ENCODE results near the gene CDK17.
"Not testable (repeated sequence)": the region's sequence is repeated elsewhere in the genome, so short reads cannot be mapped to it uniquely, and the experiment has no call there.

CDK17 gene

DNA sequence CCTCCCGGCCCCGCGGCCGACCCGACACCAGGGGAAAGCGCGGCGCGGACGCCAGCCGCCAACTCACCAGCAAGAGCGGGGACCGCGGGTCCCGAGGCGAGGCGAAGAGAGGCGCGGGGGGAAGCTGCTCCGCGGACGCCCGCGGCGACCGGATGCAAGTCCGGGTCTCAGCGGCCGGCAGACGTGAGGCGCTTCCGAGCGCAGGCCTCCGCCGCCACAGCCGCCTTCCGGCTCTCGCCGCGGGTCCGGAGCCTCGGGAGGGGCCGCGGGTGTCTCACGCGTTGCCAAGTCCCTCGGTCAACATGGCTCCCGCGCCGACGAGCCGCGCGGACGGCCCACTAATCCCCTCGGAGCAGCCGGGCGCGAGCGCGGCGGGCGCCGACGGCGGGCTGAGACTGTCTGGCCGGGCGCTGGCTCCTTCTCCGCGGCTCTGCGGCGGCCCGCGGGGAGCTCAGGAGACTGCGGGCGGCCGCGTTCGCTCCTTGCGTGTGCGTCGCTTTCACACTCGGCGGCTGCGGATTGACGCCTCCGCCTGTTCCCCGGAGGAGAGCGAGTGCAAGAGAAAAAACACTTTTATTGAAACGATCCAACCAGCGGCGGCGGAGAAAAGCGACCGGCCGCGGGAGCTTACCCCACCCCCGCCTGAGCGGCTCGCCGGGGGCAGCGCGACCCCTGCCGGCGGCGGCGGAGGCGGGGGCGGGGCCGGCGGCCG is at the start of gene CDK17:
CDK17 (minus strand) TSS at position 521 of the 712 bp plus-strand sequence. CDS start 65,603 bp downstream, outside the sequence.
- DNase-seq = peak; percentile 88
- in situ Hi-C loops (cut with MboI; ENCODE audit: low pct_unique_long_range_greater_than_20kb, low sequenced_read_pairs) = loop anchor here (25.0 kb wide), 1 partner anchor 338 kb away; no protein-coding TSS in a partner anchor

GRCh38 chr12:96448300-96448699 is 48.1 kb upstream of the CDK17 start:
- in situ Hi-C loops (cut with MboI; ENCODE audit: low pct_unique_long_range_greater_than_20kb, low sequenced_read_pairs) = no loop called here
- no peak for DNase-seq

DNA sequence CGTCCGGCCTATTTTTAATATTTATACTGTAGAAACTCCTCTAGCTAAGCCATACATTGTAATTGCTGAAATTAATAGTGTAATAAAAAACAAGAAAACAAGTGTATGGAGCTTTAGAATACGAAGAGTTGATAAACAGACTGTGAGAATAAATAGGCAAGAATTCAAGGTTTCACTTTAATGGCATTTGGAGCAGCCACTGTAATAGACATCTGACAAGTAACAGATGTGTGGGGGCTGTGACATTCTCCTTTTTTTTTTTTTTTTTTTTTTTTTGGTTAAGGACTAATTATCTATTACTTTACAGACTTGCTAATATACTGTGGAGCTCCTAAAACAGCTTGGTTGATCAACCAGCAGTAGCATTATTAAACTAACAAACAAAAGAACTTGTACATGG is 47.0 kb upstream of the CDK17 start:
- in situ Hi-C loops (cut with MboI; ENCODE audit: low pct_unique_long_range_greater_than_20kb, low sequenced_read_pairs) = no loop called here
- no peak for DNase-seq

DNA sequence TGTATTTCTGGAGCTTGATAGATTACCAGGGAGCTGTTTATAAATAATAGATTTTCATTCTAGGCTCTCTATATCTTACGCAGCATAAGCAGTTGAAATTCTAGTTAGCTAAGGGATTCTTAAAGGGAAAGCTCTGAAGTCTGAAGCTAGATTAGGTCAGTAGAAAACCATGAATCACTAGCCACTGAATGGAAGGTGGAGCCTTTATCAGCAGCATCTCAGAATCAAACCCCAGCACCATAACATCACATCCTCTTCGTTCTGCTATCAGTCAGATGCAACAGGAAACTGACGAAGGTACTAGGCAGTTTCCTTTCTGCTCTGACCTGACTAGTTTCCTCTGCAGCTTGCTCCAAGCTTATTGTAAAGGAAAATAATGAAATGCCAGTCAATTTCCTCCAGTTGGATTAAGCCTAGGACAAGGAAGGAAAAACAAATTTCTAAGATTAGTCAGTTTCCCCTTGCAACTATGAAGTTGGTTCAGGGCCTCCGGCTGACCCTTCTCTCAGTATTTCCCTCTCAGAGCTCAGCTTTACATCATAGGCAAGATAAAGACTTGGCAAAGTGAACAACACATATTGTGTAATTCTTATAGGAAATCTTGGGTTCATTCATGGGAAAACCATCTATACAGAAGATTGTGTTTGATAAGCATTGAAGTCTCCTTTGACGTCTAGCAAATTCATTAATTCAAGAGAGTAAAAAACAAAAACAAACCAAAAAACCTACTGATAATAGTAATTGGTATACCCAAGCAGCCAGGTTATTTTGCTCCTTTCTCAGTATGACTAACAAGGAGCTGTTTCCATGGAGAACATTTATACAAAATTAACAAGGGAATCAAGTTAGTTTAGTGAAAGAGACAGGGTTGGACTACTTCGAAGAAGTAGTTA is 45.7 kb upstream of the CDK17 start:
- peak; percentile 79 for DNase-seq
- in situ Hi-C loops (cut with MboI; ENCODE audit: low pct_unique_long_range_greater_than_20kb, low sequenced_read_pairs) = no loop called here

GRCh38 chr12:96444399-96444798 is 44.2 kb upstream of the CDK17 start:
- in situ Hi-C loops (cut with MboI; ENCODE audit: low pct_unique_long_range_greater_than_20kb, low sequenced_read_pairs) = no loop called here
- DNase-seq = no peak

- DNase-seq = no peak
- in situ Hi-C loops (cut with MboI; ENCODE audit: low pct_unique_long_range_greater_than_20kb, low sequenced_read_pairs) = no loop called here
Observed at GRCh38 chr12:96442906-96443305, 42.7 kb upstream of the CDK17 start.

DNA sequence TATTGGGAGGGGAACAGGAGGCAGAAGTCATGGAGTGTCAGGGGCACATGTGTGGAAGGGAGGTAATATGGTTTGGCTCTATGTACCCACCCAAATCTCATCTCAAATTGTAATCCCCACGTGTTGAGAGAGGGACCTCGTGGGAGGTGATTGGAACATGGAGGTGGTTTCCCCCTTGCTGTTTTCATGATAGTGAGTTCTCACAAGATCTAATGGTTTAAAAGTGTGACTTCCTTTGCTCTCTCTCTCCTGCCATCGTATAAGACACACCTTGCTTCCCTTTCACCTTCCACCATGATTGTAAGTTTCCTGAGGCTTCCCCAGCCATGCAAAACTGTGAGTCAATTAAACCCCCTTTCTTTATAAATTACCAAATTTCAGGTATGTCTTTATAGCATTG is 41.6 kb upstream of the CDK17 start:
- no peak for DNase-seq
- in situ Hi-C loops (cut with MboI; ENCODE audit: low pct_unique_long_range_greater_than_20kb, low sequenced_read_pairs) = no loop called here

- no peak for DNase-seq
Observed at GRCh38 chr12:96438330-96438729, 38.1 kb upstream of the CDK17 start.

GRCh38 chr12:96437171-96437445 is 36.9 kb upstream of the CDK17 start:
- in situ Hi-C loops (cut with MboI; ENCODE audit: low pct_unique_long_range_greater_than_20kb, low sequenced_read_pairs) = no loop called here
- no peak for DNase-seq

More at GRCh38 chr12:96438330-96438729, 38.1 kb upstream of the CDK17 start:
- in situ Hi-C loops (cut with MboI; ENCODE audit: low pct_unique_long_range_greater_than_20kb, low sequenced_read_pairs) = no loop called here

- DNase-seq = no peak
- in situ Hi-C loops (cut with MboI; ENCODE audit: low pct_unique_long_range_greater_than_20kb, low sequenced_read_pairs) = no loop called here
Observed at GRCh38 chr12:96436366-96437170, 36.3 kb upstream of the CDK17 start.

DNA sequence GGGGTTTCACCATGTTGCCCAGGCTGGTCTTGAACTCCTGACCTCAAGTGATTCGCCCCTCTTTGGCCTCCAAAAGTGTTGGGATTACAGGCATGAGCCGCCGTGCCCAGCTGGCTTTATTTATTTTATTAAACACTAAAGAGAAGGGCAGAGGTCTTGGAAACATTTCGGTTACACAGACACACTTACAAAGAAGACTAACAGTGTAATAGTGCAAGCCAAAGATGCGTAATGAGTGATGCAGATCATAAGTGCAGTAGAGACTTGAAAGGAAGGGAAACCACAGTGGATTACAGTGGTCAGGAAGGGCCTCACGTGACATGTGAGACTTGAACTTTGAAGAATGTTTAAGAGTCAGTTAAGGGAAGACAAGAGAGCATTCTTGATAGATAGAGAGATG is 33.9 kb upstream of the CDK17 start:
- peak; percentile 59 for DNase-seq
- in situ Hi-C loops (cut with MboI; ENCODE audit: low pct_unique_long_range_greater_than_20kb, low sequenced_read_pairs) = no loop called here

GRCh38 chr12:96432496-96433321 is 32.5 kb upstream of the CDK17 start:
- in situ Hi-C loops (cut with MboI; ENCODE audit: low pct_unique_long_range_greater_than_20kb, low sequenced_read_pairs); DNase-seq: not testable (repeated sequence)

DNA sequence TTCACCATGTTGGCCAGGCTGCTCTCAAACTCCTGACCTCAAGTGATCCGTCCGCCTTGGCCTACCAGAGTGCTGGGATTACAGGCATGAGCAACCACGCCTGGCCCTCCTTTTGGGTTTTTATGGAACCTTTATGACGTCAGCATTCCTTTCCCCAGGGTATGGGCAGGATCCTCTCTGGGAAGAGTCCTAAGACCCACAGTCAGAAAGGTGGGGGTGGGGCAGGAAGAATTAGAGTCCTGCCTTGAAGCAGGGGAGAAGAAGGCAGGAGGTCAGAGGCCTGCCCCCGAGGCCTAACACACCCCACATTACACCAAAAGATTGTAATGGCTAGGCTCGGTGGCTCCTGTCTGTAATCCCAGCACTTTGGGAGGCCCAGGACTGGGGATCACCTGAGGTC is 30.8 kb upstream of the CDK17 start:
- DNase-seq = no peak
- in situ Hi-C loops (cut with MboI; ENCODE audit: low pct_unique_long_range_greater_than_20kb, low sequenced_read_pairs) = no loop called here

- in situ Hi-C loops (cut with MboI; ENCODE audit: low pct_unique_long_range_greater_than_20kb, low sequenced_read_pairs) = no loop called here
- no peak for DNase-seq
Observed at GRCh38 chr12:96427269-96427729, 27.1 kb upstream of the CDK17 start.

- in situ Hi-C loops (cut with MboI; ENCODE audit: low pct_unique_long_range_greater_than_20kb, low sequenced_read_pairs) = no loop called here
- no peak for DNase-seq
Observed at GRCh38 chr12:96425951-96426350, 25.7 kb upstream of the CDK17 start.

- in situ Hi-C loops (cut with MboI; ENCODE audit: low pct_unique_long_range_greater_than_20kb, low sequenced_read_pairs) = no loop called here
Observed at GRCh38 chr12:96425321-96425720, 25.1 kb upstream of the CDK17 start.

DNA sequence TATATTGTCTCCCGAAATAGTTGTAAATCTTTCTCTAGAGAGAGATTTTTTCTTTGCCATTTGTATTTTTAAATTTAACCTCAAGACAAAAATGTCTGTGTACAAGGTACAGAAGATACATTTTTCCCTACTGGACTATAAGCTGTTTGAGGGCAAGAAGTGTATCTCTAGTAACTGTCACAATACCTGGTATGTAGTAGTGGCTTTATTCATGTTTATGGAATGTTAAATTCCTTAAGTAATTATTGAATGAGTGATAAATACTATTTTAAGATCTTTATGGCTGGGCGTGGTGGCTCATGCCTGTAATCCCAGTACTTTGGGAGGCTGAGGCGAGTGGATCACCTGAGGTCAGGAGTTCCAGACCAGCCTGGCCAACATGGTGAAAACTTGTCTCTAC is 24.4 kb upstream of the CDK17 start:
- DNase-seq = no peak
- in situ Hi-C loops (cut with MboI; ENCODE audit: low pct_unique_long_range_greater_than_20kb, low sequenced_read_pairs) = no loop called here

More at GRCh38 chr12:96425321-96425720, 25.1 kb upstream of the CDK17 start:
- DNase-seq = no peak

- DNase-seq = no peak
- in situ Hi-C loops (cut with MboI; ENCODE audit: low pct_unique_long_range_greater_than_20kb, low sequenced_read_pairs) = no loop called here
Observed at GRCh38 chr12:96422192-96422591, 22.0 kb upstream of the CDK17 start.

GRCh38 chr12:96421014-96421413 is 20.8 kb upstream of the CDK17 start:
- in situ Hi-C loops (cut with MboI; ENCODE audit: low pct_unique_long_range_greater_than_20kb, low sequenced_read_pairs) = no loop called here
- DNase-seq = no peak

Measured in KBM-7 (cell line).